GM18511 (cell line): ENCODE measurements around the gene SLC44A5.
"Not testable (repeated sequence)": the region's sequence is repeated elsewhere in the genome, so short reads cannot be mapped to it uniquely, and the experiment has no call there.

ENCODE experiments used
- ATAC-seq: cut with Tn5 transposase; IDR thresholded peaks from one replicate; pipeline ENCODE4 v1.9.1; 2021; ENCODE audit warnings: mild to moderate bottlenecking, moderate library complexity; ENCODE audit not compliant: unreplicated experiment

SLC44A5 gene

GRCh38 chr1:75375476-75376447 lies 235.2 kb downstream of the SLC44A5 start:
- not testable (repeated sequence) for ATAC-seq

GRCh38 chr1:75373542-75374159 lies 237.3 kb downstream of the SLC44A5 start:
- ATAC-seq, result no peak

- no peak for ATAC-seq
Observed at GRCh38 chr1:75366595-75366994, 244.3 kb downstream of the SLC44A5 start.

- ATAC-seq, result peak; percentile 53
Observed at GRCh38 chr1:75361260-75361659, 249.7 kb downstream of the SLC44A5 start.

GRCh38 chr1:75354267-75354666 lies 256.6 kb downstream of the SLC44A5 start:
- ATAC-seq, result not testable (repeated sequence)

- no peak for ATAC-seq
Observed at GRCh38 chr1:75353051-75353450, 257.9 kb downstream of the SLC44A5 start.

- ATAC-seq, result no peak
Observed at GRCh38 chr1:75345538-75346292, 265.2 kb downstream of the SLC44A5 start.

DNA sequence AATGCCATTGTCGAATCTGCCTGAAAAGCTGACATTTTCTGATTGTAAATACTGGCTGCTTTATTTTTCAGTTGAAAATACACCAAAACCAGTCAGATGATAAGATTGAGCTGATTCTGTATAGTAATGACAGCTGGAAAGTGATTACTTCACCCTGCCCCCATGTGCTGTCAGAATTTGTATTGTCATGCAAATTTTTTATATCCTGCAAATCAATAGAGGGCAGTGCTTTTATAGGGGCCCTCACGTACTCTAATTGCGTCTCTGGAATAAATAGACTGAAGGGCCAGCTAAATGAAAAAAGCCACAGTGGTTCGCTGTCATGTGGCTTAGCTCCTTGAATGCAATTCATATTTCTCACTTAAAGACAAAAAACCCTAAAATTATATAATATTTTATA lies 268.1 kb downstream of the SLC44A5 start:
- no peak for ATAC-seq

GRCh38 chr1:75341537-75341936 lies 269.4 kb downstream of the SLC44A5 start:
- peak; percentile 52 for ATAC-seq

- peak; percentile 90 for ATAC-seq
Observed at GRCh38 chr1:75338616-75339483, 272.1 kb downstream of the SLC44A5 start.

GRCh38 chr1:75334876-75335389 lies 276.0 kb downstream of the SLC44A5 start:
- no peak for ATAC-seq

DNA sequence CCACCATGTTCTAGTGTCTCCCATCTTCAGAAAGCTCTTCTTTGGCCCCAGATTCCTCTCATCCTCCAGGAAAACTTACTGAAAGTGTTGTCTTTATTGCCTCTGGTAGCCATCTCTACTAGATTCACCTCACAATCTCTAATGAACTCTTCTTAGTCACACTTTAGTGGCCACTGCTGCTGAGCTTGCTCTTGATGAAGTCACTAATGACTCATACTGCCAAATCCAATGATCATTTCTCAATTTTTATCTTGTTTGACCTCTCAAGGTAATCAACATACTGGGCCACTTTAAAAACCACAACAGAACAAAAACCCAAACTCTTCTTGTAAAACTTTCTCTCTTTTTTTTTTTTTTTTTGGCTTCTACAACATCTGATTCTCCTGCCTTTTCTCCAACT lies 280.3 kb downstream of the SLC44A5 start:
- ATAC-seq, result no peak

GRCh38 chr1:75328691-75329090 lies 282.2 kb downstream of the SLC44A5 start:
- ATAC-seq, result no peak

DNA sequence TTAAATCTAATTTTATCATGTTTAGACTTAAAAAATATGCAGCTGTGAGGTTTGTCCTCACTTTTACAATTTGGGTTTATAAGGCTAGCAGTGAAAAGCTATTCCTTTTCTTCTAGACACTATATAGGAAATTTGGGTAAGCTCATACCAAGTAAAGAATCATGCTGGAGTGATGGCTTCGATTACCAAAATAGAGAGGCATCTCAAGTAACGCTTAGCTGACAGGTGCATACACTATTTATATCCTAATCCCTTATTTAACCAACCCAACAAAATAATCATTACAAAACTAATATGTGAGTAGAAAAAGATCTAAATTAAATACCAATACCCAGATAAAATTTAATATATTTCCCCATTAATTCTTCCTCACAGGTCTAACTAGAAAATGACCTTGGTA lies 283.5 kb downstream of the SLC44A5 start:
- no peak for ATAC-seq

DNA sequence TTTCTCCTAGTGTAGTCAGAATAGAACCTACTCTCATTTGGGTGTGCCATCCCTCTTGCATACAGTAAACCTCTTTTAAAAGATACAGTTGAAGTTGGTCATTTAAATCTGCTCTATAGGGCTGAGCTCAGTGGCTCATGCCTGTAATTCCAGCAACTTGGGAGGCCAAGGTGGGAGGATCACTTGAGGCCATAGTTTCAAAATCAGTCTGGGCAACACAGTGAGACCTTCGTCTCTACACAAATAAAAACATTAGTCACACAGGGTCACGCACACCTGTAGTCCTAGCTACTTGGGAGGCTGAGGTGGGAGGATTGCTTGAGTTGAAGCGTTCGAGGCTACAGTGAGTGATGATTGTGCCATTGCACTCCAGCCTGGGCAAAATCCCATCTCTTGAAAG lies 292.9 kb downstream of the SLC44A5 start:
- no peak for ATAC-seq

DNA sequence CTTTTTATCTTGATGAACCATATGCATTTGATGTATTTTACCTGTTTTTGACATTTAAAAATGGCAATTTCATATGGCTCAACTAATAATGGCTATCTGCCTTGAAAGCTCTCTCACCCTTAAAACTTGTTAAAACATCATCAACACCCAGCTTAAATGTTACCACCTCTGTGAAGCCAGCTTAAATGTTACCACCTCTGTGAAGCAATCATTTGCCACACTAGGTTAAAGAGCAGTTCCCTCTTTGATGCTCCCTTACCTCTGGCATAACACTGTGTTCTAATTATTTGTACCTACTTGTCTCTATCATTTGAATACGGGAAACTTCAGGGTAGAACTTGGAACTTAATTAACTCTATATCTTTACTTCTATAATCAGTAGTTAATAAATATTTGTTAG lies 294.7 kb downstream of the SLC44A5 start:
- no peak for ATAC-seq

- no peak for ATAC-seq
Observed at GRCh38 chr1:75312620-75313019, 298.3 kb downstream of the SLC44A5 start.

- ATAC-seq, result no peak
Observed at GRCh38 chr1:75310067-75310466, 300.8 kb downstream of the SLC44A5 start.

- no peak for ATAC-seq
Observed at GRCh38 chr1:75308365-75308764, 302.5 kb downstream of the SLC44A5 start.

- no peak for ATAC-seq
Observed at GRCh38 chr1:75305061-75305460, 305.9 kb downstream of the SLC44A5 start.
